Fibroblast of gingiva (primary cell): ENCODE data around the gene GFOD1.
A peak's percentile ranks its signal among the peaks of the same experiment; 100 is the strongest.

Experiments used
- DNase-seq: peaks from one replicate; pipeline ENCODE4 v3.0.0-alpha.2; 2011; ENCODE audit warnings: low read depth

The GFOD1 gene

DNA sequence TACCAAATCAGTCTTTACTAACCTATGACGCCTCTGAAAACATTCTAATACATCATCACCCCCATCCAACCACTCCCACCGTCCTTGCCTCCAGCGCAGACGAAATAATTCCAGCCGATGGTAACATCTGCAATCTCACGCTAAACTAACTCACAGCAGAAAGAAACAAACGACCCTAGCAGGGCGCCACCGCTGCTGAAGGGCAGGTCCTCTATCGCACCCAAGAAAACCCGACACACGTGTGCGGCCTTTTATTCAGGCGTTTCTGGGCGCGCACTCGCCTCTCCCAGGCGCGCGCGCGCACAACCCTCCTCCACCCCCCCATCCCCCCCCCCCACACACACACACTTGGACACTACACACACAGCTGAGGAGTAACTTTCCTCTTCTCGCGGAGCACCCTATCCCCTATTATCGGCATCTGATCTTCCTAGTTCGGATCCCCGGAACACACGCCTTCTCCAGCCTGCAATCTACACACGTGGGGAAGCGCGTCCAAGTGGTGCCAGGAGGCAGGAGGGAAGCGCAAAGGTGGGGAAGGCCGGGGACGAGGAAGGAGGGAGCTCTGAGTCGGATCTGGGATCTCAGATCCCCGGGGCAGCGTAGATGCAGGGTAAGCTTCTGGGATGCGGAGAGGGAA, 1.4 kb downstream of the GFOD1 start:
- peak; percentile 30 for DNase-seq

DNA sequence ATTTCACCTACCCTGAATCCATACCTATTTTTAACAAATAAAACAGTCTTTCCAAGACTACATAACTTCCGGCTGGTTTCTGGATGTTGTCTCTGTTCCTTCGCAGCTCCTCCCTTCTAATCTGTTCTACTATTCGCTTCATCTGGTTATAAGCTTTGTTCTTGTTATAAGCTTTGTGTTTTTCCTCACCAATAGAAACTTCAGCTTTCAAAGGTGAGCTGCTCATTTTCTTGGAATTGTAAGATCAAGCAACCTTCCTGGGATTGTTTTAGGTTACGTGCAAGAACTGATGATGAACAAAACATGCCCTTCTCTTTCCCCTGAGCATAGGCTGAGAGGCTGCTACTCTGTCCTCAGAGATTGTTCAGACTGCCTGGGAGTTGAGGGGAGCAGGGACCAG, 2.1 kb downstream of the GFOD1 start:
- no peak for DNase-seq

DNA sequence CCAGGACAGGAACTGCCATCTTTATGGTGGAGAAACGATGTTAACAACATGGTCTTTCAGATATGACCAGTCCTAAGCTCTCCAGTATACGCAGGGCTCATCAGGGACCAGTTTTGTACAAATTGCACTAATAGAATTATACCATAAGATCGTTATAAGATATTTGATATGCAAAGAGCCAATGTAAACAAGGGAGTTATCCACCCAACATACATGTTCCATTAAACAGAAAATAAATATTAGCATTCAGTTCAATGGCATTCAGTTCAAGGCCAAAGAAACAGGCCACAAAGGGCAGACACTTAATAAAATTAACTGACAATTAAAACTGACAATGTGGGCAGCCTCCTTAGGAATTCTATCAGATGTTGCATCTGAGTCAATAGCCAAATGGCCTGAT, 2.6 kb downstream of the GFOD1 start:
- DNase-seq, result no peak

DNA sequence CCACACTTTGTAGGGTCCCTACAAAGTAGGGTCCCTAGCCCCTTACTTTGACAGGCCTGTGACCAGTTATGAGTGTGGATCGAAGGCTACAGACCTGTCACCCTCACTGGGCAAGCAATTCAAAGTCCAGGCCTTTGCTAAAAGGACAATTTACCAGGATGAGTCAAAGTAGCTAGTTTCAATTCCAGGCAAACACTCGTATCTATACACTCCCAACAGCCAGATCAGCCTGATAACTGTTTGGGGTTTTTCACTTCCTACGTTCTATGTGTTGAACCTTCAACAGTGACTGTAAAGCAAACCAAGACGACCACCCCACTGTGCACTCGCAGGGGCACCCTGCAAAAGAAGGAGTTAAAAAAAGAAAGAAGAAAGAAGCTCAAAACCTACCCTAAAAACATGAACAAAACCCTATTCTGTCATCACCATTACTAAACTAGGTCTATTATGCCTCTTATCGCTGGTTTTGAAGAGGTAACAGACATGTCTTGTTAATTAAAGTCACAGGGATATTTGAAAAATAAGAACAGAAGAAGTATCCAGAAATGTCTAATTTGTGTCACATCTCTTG, 3.2 kb downstream of the GFOD1 start:
- DNase-seq, result no peak

DNA sequence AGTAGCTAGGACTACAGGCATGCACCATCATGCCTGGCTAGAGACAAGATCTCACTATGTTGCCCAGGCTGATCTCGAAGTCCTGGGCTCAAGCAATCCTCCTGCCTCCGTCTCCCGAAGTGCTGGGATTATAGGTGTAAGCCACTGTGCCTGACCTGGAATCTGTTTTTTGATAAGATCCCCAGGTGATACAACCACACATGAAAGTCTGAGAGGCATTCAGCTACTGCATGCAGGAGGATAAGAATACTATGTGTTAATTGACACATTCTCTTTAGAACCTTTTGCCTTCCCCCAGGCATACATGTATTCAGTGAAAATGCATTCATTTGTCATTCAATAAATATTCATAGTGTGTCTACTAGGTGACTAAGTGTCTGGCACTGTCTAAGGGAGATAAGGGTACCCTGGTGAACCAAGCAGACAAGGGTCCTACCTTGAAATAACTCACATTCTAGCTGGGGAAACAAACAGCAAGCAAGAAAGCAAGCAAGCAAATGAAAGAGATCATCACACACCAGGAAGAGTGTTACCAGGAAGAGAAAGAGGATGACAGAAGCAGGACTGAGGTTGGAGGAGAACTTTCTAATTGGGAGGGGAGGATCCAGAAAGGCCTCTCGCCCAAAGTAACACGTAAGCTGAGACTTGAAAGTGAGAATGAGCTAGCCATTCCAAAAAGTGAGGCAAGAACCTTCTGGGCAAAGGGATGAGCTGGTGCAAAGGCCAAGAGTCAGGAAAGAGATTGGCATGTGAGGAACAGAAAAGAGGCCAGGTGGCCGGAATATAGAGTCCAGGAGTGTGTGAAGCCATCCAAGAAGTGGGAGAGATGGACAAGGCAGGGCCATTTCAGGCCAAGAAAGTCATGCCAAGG, 6.5 kb downstream of the GFOD1 start:
- no peak for DNase-seq

DNA sequence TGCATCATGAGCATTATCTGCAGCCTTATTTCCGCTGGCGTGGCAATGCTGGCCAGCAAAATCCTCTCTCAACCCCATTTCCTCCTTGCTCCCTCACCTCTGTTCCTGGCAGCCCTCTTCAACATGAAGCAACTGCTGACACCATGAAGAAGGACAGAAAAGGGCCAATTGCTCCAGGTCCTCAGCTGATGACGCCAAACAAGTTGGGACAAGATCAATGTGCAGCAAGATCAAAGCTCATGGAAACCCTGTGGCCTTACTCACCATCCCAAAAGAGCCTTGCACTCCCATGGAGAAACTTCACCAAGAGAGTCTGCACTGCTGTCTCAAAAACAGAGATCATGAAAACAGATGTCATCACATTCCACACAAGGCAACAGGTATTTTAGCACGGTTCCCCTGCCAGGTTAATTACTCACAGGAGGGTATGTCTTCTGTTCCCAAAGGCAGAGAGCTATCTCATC, 7.4 kb downstream of the GFOD1 start:
- DNase-seq, result no peak

DNA sequence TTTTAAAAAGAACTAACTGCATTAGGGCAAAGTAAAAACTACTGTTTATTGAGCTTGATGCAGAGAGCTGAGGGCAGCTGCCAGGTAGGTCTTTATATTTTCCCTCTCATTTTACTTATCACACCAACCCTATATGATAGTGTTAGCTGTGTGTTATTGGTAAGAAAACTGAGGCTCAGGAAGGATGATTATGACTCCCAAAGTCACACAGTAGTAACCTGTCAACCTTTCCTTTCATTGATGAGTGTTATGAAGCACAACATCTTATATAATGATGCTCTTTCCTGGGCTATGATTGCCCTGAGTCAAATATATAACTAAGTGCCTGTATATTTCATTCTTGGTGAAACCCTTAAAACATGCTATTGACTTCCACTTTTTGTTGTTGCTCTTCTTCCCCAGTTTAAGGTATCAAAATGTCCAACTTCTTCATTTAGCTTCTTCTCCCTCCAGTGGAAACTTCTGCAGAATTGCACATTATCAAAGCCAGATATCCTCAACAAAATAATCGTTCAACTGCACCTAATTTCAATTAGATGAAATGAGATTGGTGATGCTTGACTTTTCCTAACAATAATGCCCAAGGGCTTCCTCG, 8.1 kb downstream of the GFOD1 start:
- no peak for DNase-seq

DNA sequence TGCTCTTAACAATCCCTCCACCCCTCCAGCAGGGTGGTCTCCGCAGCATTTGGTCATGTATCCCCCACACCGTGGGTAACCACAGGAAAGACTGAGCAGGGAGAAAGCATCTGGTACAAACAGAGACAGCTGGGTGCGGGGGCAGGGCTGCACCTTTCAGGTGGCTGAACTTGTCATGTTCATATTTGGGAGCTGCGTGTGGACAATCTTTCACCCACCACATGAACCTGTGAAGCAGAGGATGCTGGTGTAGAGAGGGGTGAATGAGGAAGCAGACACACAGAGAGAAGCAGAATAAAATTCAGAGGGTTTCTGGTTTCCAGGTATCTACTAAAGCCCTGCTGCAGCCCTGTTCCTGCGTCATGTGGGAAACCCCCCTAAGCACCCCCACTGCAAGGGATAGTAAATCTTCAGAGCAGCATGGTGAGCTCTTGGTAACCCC, 8.9 kb downstream of the GFOD1 start:
- no peak for DNase-seq

DNA sequence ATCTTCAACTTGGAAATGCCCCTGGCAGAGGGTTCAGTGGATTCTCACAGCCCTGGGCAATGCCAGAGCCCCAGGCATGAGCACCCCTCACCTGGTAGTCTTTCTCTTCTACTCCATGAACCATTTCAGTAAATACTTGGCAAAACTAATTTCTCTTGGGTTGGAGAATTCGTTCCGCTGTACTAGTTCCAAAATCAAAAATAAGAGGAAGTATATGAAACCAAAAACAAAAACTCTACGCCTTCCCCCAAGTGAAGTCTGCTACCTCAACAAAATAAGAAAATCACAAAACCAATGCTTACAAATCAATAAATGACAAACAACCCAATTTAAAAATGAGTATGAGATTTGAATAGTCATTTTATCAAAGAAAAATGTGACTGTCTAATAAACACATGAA, 12.6 kb downstream of the GFOD1 start:
- DNase-seq, result no peak

DNA sequence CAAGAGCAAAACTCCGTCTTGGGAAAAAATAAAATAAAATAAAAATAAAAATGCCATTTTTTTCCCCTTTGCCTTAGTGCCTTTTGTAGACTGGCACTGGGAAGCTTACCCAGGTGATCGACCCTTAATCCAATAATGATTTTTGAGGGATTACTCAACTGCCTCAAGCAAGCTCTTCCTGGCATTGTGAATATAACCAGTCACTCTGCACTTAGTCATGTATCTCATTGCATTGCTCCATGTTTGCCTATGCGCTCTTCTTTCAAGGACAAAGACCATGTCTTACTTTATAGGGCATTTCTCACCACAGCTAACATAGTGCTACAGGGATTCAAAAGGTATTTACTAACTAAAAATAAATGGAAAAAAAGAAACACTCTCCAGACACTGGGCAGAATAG, 13.0 kb downstream of the GFOD1 start:
- peak; percentile 32 for DNase-seq

DNA sequence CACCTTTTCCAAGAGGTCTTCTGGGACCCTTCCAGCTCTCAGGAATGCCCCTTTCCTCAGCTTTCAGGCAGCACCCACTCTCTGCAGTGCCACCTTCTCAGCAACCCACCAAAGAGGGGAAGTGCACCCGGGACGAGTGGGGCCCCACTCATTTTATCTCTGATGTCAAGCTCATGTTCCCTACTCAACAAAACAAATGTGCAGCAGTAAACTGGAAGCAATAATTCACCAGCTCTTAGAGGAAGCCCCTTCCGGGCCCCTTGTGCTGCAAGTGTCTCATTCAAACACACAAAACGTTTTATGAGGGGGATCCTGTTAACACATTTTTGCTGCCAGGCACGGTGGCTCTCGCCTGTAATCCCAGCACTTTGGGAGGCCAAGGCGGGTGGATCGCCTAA, 13.6 kb downstream of the GFOD1 start:
- no peak for DNase-seq

DNA sequence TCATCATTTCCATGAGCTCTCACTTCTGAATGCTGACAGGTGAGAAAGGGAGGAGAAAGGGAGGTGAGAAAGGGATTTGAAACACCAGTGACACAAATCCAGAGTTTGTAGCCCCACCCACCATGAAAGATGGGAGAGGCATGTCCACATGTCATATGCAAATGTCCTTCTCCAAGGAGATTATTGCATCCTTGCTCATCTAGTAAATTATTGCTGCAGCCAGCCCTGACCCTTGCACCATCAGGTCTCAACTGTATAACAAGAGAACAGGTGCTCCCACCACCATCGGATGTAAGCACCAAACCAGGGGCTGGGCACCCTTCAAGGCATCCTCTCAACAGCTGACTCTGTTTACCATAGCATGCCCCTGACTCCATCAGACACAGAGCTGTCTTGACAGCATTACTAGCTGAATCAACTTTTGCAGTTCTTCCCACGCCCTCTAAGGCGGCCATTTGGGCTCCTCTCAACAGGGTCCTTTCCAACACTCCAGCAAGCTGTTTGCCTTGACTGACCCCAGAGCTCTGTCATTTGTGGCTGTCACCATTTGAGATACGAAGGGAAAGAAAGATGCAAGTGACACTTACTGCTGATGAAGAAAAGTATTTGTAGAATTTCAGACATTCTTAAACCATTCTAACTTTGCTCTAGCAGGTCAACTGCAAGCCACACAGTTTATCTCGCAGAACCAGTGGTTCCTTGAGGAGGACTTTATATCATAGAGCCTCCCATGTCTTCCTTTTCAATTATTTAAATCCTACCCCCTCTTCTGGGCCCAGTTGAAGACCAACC, 14.2 kb downstream of the GFOD1 start:
- no peak for DNase-seq

DNA sequence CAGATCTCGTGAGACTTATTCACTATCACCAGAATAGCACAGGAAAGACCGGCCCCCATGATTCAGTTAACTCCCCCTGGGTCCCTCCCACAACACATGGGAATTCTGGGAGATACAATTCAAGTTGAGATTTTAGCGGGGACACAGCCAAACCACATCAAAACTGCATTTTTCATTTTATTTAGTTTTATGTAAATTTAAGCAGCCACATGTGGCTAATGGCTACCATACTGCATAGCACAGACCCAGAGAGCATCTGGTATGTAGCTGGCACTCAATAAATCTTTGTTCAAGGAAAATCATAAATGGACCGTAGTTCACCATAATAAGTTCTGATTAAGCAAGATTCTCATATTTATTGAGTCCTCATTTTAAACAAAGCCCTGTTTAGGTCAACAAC, 15.3 kb downstream of the GFOD1 start:
- peak; percentile 73 for DNase-seq

DNA sequence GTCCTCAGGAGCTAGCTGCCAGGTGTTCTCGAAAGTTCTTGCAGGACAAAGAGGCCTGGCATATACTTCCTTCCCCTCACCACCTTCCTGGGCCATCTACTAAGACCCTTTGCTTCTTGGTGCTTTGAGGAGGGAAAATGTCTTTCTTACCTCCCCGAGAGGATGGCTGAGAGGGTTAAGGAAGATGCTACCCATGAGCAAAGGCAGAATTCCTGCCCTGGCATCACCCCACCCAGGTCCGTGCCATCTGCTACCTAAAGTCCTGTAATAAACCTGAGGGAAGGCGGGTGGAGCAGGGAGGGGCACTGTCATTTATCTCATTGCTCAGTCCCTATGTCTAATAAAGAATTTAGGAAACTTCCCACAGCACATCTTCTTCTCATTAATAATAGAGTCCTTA, 16.2 kb downstream of the GFOD1 start:
- no peak for DNase-seq

DNA sequence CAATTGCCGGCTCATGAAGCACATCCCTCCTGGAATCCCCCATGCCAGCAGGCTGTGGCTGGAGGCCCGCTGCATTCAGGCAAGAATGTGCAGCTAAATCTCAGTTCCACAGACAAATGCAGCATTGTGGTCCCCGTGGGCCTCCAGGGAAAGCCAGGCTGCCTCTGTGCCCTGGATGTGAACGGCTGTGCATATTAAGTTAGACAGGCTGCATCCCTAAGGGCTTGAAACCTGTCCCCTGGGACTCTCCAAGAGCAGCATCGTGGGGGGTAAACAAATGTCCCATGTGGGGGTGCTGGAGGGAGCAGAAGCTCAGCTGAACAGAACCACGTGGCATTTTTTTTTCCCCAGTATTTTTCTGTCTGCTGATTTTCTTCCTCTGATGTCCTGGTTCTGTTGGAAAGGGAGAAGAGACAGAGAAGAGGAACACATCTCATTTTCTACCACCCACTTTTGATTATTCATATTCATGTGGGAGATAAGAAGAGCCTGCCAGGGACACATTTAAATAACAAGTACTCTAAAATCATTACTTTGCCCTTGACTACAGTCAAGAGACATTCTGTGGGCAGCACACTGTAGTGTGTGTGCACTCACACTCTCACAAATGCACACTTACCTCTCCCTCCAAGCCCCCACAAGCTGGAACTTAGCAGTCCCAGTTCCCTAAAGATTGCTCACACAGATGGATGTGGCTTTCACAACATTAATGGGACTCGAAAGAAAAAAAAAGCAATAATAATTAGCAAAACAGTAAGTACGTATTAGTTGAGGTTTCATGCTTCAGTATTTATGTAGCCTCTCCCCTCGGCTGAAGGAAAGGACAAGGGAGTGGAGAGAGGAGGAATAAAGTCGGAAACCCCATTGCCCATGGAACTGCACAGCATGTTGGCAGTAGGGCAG, 16.9 kb downstream of the GFOD1 start:
- no peak for DNase-seq

DNA sequence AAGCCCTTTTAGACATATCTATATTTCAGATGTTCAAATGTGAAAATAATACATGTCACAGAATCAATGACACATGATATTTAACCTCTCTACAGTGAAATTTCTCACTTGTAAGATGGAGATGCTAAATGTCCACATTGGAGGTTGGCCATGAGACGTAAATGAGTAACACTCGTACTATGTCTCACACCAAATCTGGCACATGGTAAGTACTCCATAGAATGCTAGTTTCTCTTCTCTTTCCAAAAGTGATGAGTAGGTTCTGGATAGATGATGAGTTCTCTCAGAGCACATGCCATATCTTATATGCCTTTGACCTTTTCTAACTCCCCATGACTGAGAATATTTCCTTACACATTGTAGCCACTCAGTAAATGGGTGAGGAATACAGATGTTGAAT, 17.7 kb downstream of the GFOD1 start:
- no peak for DNase-seq

DNA sequence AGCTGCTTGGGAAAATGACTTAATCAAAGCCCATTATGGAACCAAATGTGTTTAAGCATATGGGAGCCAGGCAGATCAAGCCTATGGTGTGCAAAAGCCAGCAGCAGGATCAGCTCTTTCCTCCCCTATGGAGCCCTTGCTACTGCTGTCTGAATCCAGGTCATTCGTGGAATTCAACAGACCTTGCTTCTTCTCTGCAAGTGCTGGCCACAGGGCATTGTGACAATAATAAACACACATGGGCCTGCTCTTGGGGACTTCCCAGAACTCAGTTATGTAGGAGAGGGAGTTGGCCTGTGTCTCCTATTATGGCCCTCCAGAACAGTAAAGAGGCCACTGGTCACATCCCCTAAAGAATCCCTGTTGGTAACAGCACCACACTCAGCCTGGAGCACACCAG, 18.6 kb downstream of the GFOD1 start:
- DNase-seq, result no peak

DNA sequence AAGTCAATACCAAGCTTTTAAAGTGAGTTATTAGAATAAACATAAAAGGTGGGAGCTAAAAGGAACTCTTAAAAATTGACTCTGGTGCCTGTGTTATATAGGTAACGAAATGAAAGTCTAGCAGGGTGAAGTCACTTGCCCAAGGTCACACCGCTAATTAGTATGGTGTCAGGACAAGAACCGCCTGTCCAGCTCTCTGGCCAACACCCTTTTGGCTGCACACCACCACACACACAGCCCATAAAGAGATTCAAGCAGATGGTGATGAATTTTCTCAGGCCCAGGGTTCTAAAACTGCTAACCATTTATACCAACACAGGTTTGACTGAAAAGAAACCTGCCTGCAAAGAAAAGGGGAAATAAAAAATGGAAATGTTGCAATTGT, 20.2 kb downstream of the GFOD1 start:
- DNase-seq, result no peak

DNA sequence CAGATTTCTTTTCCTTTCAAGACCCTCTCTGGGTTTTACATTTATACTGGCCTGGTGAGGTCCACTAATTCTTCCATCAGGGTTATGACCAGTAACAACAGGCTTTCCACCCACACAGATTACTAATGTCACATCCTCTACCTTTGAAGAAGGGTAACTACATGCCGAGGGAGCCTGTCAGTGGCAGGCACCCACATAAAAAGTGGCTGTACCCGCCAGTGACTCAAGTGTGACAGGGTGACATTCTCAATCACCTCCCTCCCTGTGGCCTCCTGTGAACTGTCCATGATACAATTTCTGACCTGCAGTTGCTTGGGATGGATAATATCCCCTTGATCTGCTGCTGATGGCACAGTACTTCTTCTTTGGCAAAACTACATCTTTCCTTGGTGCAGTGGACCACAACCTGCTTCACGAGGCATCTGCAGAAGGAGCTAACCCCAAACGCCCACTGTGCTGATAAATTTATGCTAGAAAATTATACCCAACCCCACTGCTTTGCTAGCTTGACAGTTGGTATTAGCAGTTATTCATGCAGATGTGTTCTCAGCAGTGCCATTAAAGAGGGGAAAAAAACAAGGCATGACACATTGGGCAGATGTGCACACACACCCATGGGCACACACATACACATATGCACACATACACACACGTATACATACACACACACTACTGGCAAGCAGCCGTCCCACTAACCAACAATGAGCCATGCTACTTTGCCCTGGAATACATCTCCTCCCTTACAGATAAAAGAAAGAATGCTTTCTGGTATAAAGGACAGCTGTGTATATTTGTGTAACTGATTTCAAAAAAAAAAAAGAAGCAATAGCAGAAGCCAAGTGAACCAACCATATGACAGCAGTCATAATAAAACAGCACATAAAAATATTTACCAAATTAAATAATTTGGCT, 20.8 kb downstream of the GFOD1 start:
- DNase-seq, result no peak

DNA sequence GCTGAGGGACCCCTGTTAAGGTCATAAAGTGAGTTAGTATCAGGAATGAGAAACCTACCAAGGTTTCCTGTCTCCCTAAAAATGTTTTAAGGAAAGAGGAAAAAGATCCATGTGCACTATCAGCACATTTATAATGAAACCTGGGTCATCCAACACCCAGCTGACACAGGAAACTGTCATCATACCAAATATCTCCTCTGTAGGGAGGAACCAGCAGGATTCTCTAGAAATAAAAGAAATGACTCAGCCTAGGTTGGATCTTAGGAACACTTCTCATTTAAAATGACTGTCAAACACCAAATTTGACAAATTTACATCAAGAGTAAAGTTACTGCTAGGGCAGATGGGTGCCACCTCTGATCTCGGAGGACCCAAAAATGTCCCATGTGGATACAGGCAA, 21.7 kb downstream of the GFOD1 start:
- DNase-seq, result no peak
